ENCODE data around the gene FCN3. TPM values are rescaled to one million over a fixed set of nuclear protein-coding genes. Genes with fewer than 3 reads are reported as not detected.
A peak's percentile ranks its signal among the peaks of the same experiment; 100 is the strongest.

Gene FCN3
- total and polyA plus RNA-seq, 2 of the 4 experiments (the other 2 are of a cell fraction) = not detected

DNA sequence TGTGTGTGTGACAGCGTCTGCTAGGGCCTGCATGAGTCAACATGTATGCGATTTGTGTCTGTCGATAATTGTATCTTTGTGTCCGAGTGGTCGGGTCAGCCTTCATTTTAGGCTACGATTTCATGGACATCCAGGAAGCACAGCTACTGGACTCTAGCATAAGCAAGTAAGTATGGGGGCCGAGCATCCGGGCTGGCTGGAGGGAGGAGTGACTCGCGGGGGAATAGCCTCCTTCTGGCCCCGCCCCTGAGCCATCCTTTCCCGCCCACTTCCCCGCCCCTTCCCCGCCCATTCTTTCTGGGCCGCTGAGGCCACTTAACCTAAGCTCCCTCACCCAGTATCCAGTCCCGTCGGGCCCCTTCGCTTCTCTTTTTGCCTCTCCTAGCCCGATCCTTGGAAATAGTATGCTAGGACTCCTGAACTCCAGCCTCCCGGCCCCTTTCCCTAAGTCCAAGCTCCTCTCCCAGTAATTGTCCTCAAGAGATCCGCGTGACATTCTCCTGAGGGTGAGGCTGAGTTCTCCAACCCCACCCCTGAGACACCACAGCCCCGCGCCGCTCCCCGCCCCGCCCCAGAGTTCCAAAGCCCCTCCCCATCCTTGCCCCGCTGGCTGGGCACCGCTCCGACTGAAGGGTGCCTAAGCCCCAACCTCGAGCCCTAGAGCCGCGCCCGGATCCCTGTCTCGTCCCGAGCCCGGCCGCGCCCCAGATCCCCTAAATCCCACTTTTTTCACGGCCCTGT is 9.1 kb downstream of the FCN3 start:
- Histone ChIP-seq H3K18ac (ENCODE audit: low read depth, low read length) (peak overlapping the region; percentile 47), H4K91ac (ENCODE audit: insufficient read depth, low read depth, low read length) (peak overlapping the region; percentile 58), H2BK120ac (ENCODE audit: low read depth, low read length) (peak overlapping the region; percentile 73; the same call in 1 of the 2 replicates), H3K4me1 (ENCODE audit: control insufficient read depth, insufficient read depth, low read length) (peaks cover 11% of the 10 kb centered on the region), H3K9me1 (ENCODE audit: insufficient read depth, low read length) (peaks cover 18% of the 10 kb centered on the region), H4K8ac (ENCODE audit: low read depth in 2 of 2, low read length in 2 of 2) (peak overlapping the region; percentile 24 to 99; a peak in 3 of 4 replicates), H3K79me1 (ENCODE audit: low read depth in 1 of 2, low read length in 2 of 2) (peaks cover 6 to 24% of the 10 kb centered on the region in 2 experiments; a peak in 3 of 4 replicates), H3K9me3 (ENCODE audit: control insufficient read depth, insufficient read depth, low read length) (no peaks in the 10 kb centered on the region), H3K36me3 (ENCODE audit: control insufficient read depth, insufficient read depth, low read length) (peaks cover 24% of the 10 kb centered on the region), H2AK5ac (ENCODE audit: low read depth, low read length) (peak overlapping the region; percentile 91), H3K27ac (ENCODE audit: insufficient read depth, low read length) (peak overlapping the region; percentile 90), H3K9ac (ENCODE audit: low read depth, low read length) (peak overlapping the region; percentile 90), H3K4me3 (ENCODE audit: insufficient read depth, low read depth, low read length) (peak overlapping the region; percentile 77), H2BK5ac (ENCODE audit: low read depth, low read length, poor library complexity, severe bottlenecking) (peak overlapping the region; percentile 84), H2BK20ac (ENCODE audit: low read depth, low read length) (peak overlapping the region; percentile 17; the same call in 1 of the 2 replicates), H2BK15ac (ENCODE audit: low read depth, low read length) (peak overlapping the region; percentile 9; the same call in 1 of the 3 replicates), H2AFZ (replicated peaks; ENCODE audit: low read length, poor library complexity) (peak overlapping the region; percentile 99), H4K5ac (ENCODE audit: low read depth, low read length) (peak overlapping the region; percentile 85), H2AK9ac (replicated peaks; ENCODE audit: low read depth, low read length, poor library complexity) (peak overlapping the region; percentile 93), H3K23ac (ENCODE audit: low read depth, low read length) (peak overlapping the region; percentile 99), H3K4me2 (ENCODE audit: low read depth, low read length) (peak overlapping the region; percentile 89), H3K14ac (replicated peaks; ENCODE audit: low read depth, low read length) (peak overlapping the region; percentile 99), H3K27me3 (ENCODE audit: control insufficient read depth, insufficient read depth, low read length) (no peaks in the 10 kb centered on the region), H3K56ac (ENCODE audit: extremely low read depth, insufficient read depth, low read length) (peak overlapping the region; percentile 79), H3K4ac (ENCODE audit: low read depth, low read length) (peak overlapping the region; percentile 96), H4K20me1 (ENCODE audit: insufficient read depth, low read length) (peaks cover 2% of the 10 kb centered on the region; the same call in 1 of the 2 replicates)
- intact Hi-C loops (cut with micrococcal nuclease) = loop anchor here (2.0 kb wide), 1 partner anchor 65 kb away; no protein-coding TSS in a partner anchor
- TF ChIP-seq MAZ (IDR thresholded peaks at IDR 0.05; ENCODE audit: borderline replicate concordance, low read depth, low read length) = peak; percentile 53; the same call in 1 of the 2 replicates
- TF ChIP-seq RCOR1 (IDR thresholded peaks at IDR 0.05; ENCODE audit: insufficient replicate concordance, low read length) = no peak
- 2% methylated on average over 21 of the region's 40 CpGs; no CpG with 5 or more reads in 1 of the 2 experiments for WGBS, 2 experiments (ENCODE audit: extremely low coverage in 2 of 2, insufficient read length in 1 of 2)
- in situ Hi-C loops (cut with MboI; ENCODE audit: low sequenced_read_pairs) = no loop called here
- no TSS peak for BruUV-seq (replicated peaks)
- POLR2A ChIA-PET (ENCODE audit: unreplicated experiment) = interaction anchor here (0.6 to 1.0 kb wide), 2 partner anchors 26 to 31 kb away, joined by 3 to 4 read pairs; no protein-coding TSS in a partner anchor
- dilution Hi-C loops (cut with HindIII; ENCODE audit: low sequenced_read_pairs, unreplicated experiment) = no loop called here
- peak; percentile 79 for ATAC-seq (ENCODE audit: low read depth)
- DNase-seq = peak; percentile 85
- CTCF ChIA-PET = interaction anchor here (0.6 to 2.3 kb wide), 10 partner anchors 12 to 306 kb away, joined by 3 to 9 read pairs (median 5); no protein-coding TSS in a partner anchor
